Embryonic facial prominence (tissue), 1 donor: Measurements from ENCODE around the gene IL4I1.

Experiments
- DNase-seq: peaks from one replicate; pipeline ENCODE4 v3.0.0-alpha.2; 2016; ENCODE audit errors: extremely low spot score

The IL4I1 gene

DNA sequence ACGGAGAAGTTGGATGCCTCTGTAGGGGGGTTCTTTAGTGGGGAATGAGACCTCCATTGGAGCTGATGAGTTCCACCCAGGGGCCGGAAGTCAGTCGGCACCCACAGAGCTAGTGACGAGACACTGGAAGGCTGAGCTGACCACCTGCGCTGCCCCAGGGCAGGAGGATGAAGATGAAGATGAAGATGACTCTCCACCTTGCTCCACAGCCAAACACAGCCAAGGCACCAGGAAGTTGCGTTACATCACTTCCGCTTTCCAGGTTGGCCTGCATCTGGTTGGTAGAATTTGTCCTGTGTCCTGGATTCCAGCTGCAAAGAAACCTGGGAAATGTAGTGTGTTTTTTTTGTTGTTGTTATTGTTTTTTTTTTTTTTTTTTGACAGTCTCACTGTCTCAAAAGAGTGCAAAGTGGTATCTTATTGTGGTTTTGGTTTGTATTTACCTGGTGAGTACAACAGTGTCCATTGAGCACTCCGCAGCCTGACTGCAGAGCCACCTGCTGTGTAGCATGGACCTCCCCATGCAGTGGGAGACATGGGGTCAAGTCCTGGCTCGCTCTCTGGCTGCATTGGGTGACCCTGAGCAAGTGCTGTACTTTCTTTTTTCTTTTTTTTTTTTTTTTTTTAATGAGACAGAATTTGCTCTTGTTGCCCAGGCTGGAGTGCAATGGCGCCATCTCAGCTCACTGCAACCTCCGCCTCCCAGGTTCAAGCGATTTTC lies 17.3 kb downstream of the IL4I1 start:
- no peak for DNase-seq

DNA sequence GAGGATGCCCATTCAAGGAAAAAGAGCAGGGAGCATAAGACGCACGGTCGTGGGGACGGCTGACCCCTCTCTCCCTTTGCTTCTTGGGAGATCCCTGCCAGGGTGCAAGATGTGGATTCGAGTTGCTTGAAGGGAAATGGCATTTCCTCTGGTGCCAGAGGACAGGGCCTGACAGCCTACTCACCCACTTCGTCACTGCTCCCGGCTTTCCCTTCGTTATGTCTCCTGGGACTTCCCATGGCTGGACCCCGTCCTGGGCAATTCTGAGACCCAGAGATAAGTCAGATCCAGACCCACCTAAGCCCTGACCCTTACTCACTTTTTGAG lies 18.0 kb downstream of the IL4I1 start:
- DNase-seq: no peak

DNA sequence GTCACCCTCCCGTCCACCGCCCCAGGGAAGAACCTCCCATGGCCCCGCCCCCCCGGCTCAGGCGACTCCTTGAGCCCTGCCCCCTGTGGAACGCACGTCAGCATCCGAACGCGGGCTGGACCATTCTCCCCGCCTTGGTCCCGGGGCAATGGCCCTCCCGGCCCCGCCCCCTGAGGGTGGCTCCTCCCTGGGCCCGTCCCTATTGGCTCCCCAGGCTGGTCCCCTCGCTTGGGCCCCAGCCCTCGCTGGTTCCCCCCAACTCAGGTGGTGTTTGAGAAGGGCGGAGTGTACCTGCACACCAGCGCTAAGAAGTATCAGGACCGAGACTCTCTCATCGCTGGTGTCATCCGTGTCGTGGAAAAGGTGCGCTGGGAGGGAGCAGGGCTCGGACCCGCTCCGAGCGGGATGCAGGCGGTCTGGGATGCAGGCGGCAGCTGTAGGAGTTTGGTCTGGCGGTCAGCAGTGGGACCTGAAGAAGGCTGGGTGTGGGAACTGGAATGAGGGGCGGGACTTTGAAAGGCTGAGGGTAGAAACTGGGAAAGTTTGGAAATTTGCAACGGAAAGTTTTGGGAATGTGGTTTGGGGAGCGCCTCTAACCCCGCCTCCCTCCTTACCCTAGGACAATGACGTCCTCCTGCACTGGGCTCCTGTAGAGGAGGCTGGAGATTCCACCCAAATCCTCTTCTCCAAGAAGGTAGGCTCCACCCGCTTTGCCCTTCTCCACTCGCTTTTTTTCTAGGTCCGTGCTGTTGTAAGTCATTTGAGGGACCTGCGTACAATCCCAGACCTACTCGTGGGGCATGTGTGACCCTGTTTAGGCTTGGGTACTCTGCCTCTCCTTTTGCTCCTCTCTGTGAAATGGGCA lies 18.6 kb downstream of the IL4I1 start:
- peak; percentile 90 for DNase-seq

DNA sequence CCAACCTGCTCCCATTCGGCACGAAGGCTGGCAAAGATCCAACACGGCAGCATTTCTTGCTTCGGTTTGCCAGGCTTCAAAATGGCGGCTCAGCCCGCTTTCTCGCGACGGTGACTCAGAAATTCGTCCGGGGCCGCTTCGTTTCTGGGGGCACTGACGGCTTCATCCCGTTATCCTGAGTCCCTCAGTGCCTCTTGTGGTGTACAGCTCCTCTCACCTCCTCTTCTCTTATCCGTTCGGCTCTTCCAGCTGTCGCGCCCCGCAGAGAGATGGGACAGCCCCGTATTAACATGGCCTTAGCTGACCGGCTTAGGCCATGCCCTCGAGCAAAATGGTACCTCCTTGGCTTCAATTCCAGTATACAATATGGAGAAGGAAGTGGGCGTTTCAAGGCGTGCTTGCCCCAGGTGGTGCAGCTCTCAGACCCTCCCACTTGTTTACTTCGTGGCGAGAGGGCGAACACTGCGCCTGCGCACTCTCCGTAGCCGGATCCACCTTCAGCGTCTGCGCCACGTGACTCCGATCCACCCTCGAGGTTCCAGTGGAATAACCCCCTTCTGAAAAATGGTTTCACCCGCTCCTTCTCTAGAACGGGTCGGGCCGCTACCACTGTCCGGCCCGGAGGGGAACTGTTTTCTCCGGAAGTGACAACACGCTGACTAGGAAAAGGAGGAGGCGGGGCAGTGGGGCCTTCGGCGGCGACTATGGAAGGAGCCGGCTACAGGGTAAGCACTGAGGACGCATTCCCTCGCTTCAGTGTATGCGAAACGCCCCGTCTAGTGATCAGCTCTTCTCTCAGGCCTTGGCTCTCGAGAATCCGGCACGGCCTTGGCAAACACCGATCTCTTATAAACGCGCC lies 19.4 kb downstream of the IL4I1 start, which contains the start of the genes AKT1S1 and TBC1D17:
Gene AKT1S1, minus strand, starts transcription at position 336 of the 859 bp plus-strand sequence. CDS start 4,060 bp downstream, outside the sequence.
Gene TBC1D17, plus strand, starts transcription at position 683 of the 859 bp plus-strand sequence. Its CDS starts 22 bp downstream, at position 705.
- peak; percentile 100 for DNase-seq

DNA sequence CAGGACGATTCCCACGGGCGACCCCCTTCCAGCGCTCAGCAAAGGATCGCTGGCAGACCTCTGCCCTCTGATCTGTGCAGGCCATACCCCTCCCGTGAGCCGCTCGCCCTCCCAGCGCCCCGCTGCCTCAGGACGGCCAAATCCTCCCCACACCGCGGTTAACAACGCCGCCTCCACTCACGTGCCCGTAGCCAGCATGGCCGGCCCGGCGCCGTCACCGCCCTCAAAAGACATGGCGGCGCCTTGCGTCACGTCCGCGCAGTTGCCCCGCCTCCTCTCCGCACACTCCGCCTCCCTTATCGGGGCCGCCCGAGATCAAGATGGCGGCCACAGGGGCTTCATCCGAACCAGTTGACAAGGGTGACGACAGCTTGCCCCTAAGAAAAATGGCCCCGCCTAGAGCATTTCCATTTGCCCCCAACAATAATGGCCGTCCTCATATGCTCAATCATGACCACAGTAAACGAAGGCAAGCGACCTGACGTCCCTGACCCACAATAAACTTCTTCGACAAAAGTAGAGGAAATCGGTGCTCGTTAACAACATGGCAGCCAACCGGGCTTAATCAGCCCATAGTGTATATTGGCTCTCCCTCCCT lies 20.2 kb downstream of the IL4I1 start:
- peak; percentile 99 for DNase-seq

DNA sequence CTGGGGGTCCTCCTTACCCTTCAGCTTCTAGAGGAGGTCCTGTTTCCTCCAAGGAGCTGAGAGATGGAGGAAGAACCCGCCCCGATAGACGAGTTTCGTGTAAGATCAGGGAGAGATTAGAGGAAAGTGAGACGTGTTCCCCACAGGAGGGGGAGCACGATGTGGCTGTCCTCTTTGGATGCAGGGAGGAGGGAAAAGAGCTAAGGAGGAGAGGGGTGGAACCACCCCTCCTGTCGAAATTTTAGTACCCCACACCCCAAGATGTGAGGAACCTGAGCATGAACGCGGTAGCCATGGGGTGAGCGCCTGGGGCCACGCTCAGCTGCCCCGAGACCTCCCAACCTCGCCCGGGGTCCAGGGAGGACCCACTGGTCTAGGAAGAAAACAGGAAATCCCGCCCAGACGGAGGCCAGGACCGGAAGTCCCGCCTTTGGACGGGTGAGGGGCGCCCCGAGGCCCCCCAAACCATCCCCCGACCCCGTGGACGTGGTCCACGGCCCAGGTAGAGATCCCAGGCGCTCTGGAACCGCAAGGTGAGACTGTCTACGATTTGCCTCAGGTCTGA lies 20.7 kb downstream of the IL4I1 start:
- DNase-seq: peak; percentile 53

DNA sequence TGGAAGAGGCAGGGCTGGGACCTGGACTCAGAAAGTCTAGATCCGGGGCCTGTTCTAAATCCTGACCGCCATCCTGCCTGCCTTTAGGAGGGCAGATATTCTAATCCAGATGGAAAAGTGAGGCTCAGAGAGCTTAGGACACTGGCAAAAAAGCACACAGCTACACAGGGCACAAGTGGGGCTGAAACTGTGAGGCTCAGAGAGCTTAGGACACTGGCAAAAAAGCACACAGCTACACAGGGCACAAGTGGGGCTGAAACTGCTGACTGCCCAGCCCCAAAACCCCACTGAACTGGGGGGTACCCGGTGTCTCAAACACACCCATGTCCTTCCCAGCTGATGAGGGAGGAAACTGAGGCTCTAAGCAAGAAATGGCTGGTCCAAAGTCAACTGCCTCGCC lies 21.5 kb downstream of the IL4I1 start:
- no peak for DNase-seq

DNA sequence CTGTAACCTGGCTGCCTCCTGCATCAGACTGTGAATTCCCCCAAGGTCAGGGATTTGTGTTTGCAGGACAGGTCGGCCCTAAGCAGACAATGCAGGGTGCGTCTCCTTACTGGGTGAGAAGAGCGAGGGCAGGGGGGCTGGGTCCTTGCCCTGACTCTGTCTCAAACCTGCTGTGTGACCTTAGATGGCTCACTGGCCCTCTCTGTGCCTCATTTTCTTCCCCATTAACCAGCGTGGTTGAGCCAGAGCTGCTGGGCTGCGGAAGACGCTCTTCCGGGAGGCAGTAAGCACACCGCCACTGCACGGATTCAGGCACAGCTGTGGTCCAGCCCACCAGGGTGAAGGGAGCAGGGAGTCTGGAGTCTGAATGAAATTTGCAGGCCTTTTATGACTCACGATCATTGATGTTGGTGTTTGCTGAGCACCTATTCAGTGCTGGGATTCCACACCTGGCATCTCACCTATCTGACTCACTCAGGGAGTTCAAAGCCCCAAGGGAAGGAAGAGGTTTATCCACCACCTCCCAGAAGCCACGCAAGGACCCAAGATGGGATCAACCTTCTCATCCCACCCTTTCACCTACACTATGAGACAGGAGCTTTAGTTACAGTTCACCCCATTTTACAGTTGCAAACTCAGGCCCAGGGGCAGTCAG lies 22.1 kb downstream of the IL4I1 start:
- DNase-seq: no peak

DNA sequence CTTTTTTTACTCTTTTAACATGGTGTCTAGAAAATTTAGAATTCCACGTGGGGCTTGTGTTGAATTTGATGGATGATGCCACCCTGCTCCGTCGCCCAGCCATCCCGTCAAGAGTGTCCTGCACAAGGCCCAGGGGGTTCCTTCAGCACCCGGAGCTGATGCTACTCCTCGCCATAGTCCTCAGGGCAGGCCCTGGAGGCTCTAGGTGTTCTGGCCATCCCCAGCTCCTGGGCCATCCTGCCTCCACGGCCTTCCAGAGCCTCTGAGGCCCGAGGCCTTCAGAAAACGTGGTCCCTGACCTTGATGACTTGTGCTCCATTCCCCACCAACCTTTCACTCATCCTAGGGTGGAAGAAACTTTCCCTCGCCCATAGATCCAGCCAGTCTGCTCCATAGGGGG lies 22.9 kb downstream of the IL4I1 start:
- no peak for DNase-seq

DNA sequence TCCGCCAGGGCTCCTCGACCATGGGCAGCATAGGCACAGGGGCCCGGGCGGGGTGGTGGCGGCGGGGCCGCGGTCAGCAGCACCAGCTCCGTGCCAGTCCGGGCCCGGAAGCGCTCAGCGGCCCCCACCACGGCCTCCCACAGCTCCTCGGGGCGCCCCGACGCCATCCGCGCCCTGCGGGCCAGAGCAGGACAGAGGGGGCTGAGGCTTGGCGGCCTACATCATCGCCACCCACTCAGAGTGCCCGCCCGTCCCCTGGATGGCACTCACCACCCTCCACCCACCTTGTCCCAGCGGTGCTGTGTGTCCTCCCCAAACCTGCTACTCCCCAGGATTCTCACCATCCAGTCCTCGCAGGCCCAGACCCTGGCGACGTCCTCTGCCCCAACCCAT lies 23.6 kb downstream of the IL4I1 start:
- DNase-seq: no peak

DNA sequence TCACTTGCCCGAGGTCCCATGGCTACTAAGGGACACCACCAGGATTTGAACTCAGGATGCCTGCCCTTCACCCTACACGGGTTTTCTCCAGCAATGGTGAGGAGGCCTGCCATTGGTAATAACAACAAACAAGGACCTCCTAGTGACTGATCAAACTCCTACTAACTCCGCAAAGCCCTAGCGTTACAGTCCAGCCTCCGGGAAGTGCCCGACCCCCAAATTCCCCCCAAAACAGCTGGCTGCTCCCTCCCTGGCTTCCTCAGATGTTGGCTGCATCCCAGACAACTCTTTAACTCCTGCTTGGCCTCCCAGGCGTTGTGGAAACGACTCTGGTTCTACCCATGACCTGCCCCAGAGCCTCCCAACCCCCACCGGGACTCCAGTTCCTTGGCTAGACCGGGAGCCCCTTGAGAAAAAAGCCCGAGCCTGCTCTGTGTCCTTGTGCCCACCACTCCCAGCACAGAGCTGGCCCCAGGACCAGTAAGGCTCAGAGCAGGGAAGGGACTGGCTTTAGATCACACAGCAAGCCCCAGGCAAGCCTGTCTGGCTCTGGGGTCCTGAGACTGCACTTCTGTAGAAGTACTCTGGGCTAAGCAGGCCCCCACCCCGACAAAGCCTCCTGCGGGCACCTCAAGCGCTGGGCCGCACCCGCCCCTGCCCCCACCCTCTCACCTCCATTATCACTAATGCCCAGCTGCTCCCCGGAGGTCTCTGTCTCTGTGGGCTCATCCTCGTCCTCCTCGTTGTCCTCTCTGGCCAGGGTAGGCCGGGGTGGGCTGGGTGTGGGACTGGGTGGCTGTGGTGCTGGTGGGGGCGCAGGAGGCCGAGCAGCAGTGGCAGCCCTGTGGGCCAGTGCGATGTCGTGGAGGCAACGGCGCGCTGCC lies 24.2 kb downstream of the IL4I1 start:
- no peak for DNase-seq

DNA sequence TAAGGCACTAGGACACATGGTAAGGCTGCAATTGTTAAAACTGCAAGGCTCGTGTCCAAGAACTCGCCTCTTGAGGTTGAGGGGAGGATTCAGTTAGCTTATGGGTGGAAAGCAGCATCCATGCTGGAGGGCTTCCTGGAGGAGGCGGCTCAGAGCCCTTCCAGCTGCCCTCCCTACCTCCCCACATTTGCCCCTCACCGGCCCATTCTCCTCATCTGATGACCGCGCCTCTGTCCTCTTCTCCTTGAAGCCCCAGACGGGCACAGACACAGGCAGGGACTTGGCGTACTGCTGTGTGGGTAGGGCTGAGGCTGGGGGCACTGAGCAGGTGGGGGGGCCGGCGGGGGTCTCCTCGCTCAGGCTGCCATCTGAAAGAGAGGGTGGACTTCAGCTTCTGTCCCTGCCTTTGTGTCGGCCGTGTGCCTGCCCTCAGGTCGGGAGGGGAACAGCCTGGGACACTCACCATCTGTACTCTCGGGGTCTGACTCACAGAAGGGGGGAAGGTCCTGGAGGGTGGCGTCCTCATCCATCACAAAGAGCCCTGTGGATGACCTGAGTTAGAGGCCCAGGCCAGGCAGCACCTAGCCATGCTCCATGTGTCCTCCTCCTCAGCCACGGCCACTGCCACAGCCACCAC lies 25.2 kb downstream of the IL4I1 start:
- DNase-seq: no peak

DNA sequence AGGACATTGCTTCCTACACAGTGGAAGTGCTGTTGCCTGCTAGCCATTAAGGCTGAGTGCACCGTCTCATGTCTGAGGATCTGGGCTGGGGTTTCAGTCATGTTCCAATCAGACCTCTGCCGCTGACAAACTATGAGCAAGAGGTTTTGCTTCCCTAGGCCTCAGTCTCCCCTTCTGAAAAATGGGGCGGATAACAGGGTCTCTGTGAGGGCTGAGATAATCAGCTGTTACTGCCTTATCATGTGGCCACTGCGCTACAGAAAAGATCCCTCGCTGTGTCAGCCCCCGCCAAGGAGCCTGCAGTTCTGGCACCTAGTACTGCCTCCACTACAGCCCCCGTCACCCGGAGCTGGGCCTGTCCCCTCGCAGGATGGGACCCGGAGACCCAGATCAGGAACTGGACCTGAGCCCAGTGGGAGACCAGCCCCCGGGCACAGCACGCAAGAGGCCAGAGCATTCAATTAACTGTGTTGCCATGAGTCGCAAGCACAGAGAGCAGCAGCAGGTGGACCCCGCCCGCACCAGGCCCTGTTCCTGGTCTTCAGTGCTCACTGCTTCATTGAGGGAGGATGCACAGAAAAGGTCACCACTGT lies 26.3 kb downstream of the IL4I1 start:
- no peak for DNase-seq

DNA sequence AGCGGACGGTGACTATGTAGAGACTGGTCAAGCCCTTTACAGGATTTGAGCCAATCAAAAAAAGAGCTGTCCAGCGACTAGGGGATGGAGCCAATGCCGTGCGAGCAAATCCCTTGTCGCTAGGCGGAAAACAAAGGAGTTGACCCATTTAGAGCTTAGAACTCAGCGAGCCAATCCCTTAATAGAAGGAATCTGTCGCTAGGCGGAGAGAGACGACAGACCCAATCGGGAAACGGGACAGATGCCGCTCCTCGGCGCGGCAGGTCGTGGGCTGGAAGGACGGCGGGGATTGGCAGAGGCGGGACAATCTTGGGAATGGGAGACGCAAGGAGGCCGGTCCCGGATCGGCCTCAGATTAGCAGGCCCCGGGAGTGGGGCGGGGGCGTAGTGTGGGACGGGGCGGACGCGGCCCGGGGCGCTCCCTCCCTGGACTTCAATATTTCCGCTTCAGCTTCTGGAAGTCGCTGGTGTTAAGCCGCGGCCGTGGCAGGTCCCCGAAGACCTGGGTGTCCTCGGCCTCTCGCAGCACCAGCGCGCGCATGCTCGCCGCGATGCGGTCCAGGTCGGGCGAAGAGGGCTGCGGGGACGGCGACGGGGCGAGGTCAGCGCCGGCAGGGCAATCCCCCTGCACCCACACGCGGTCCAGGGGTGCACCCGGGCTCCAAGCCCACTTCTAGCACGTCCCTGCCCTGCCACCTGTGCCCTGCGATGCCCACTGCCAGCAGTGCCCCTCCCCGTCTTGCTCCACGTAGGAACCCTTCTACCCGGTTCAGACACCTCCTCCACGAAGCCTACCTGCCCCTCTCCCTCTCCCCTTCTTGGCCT lies 27.0 kb downstream of the IL4I1 start:
- peak; percentile 99 for DNase-seq

DNA sequence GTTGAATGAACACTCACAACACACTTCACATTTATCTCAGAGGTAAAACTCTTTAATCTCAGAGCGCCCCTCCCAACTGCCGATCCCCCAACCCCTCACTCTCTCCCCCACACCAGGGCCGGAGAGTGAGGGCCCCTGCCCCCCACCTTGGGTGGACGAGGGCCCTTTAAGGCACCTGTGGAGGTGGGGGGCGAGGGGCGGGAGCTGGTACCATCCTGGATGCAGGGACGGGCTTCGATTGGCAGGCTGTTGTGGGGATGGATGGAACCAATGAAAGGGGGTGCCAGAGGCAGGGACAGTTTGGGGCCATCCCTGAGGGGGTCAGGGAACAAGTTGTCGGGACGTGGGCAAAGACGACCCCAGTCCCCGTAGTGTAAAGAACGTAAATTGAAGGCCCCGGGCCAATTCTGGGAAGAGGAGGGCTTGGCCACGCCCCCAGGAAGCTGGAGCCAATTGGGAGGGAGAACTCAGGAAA lies 27.6 kb downstream of the IL4I1 start:
- DNase-seq: no peak

DNA sequence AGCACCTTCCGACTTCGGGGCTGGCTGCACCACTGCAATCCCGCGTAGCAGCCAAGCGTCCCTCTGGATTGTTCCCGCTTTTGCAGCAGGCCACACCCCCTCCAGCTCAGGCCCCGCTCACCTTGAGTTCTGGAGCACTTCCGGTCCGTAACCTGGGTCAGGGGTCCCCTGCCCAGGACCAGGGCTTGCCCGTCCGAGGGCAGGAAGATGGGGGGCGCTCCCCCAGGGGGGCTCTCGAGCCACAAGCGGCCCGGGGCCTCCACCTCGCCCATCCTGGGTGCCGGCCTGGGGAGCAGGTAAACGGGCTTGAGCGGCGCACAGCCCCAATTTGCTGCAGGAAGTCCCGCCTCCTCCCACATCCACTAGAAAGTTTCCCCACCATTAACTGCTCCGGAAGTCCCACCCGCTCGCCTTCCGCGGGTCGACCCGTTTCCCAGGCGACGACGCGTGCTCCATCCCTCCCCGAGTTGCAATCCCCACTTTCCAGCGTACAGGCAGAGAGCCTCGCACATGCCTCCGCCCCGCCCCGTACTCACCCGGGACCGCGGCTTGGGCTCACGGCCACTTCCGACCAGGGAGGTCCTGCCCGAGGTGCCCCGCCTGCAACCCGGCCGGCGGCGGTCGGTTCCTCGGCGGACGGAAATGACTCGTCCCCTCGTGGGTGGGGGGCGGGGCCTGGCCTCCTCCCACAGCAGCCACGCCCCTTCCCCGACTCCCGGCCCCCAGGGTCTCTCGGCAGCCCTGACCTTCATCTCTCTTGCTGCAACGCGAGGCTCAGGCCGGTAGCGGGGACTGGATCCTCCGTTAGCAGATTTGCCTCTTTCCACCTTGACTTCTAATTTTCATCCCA lies 29.5 kb downstream of the IL4I1 start, which contains the start of gene PNKP:
Gene PNKP, minus strand, starts transcription at position 644 of the 850 bp plus-strand sequence. Its CDS starts 372 bp downstream, at position 272.
- peak; percentile 90 for DNase-seq

DNA sequence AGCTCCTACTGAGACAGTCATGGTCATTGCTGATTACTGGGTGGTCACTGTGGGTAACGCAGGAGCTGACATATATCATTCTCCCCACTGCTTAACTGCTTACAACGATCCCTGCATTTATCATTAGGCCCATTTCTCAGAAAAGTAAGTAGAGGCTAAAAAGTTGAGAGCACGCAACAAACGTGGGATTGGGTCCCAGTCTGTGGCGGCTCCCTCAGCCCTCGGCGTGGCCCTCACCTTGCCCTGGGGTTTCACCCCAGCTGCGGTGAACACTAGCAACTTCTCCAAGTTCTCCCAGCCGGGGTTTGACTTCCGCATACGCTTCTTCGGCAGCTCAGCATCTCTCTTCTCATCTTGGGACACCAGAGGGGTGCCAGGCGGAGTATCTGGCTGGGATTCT lies 31.8 kb downstream of the IL4I1 start:
- DNase-seq: no peak
